Thymus (tissue), 11 donors: ENCODE measurements around the gene HOXB13. TPM values are rescaled to one million over a fixed set of nuclear protein-coding genes. Genes with fewer than 3 reads are reported as not detected.
"Not testable (repeated sequence)": the region's sequence is repeated elsewhere in the genome, so short reads cannot be mapped to it uniquely, and the experiment has no call there.

ENCODE experiments used
- DNase-seq, 9 donors: peaks; one replicate each; pipeline ENCODE4 v3.0.0-alpha.2; 2013; ENCODE audit warnings: low spot score in 9 of 9, low read depth in 6 of 9, missing footprints in 1 of 9
- H3K27ac ChIP-seq, 2 donors: one replicate each; pipeline ENCODE4 v1.5.1; 2013; ENCODE audit warnings: control low read depth in 1 of 2, low read depth in 1 of 2, low read length in 1 of 2, mild to moderate bottlenecking in 1 of 2, moderate library complexity in 1 of 2
- H3K27me3 ChIP-seq, 2 donors: one replicate each; pipeline ENCODE4 v1.5.1; 2013; ENCODE audit warnings: low read length in 1 of 2; ENCODE audit not compliant: control insufficient read depth in 2 of 2, insufficient read depth in 1 of 2
- H3K36me3 ChIP-seq, 2 donors: one replicate each; pipeline ENCODE4 v1.5.1; 2013; ENCODE audit warnings: low read length in 1 of 2, mild to moderate bottlenecking in 1 of 2, moderate library complexity in 1 of 2; ENCODE audit not compliant: control insufficient read depth in 2 of 2, insufficient read depth in 2 of 2
- H3K4me1 ChIP-seq, 2 donors: one replicate each; pipeline ENCODE4 v1.5.1; 2013; ENCODE audit warnings: low read length in 2 of 2; ENCODE audit not compliant: control insufficient read depth in 2 of 2, insufficient read depth in 2 of 2
- H3K4me3 ChIP-seq, 2 donors: one replicate each; pipeline ENCODE4 v1.5.1; 2013; ENCODE audit warnings: low read length in 2 of 2, control low read depth in 1 of 2, mild to moderate bottlenecking in 1 of 2
- H3K9me3 ChIP-seq, 2 donors: one replicate each; pipeline ENCODE4 v1.5.1; 2013; ENCODE audit warnings: low read length in 1 of 2, mild to moderate bottlenecking in 1 of 2; ENCODE audit not compliant: control insufficient read depth in 2 of 2, insufficient read depth in 1 of 2
- WGBS: extraction: QIAGEN DNeasy Blood & Tissue Kit; methylation state at CpG from one replicate; pipeline ENCODE4 v1.1.7; 2013; 5-methylcytosine and 5-hydroxymethylcytosine counted together
- polyA plus RNA-seq: library from polyadenylated mRNA; stranded (reverse); fragments of 200-250 nt; gene quantifications from one replicate; pipeline ENCODE4 v1.2.3, GENCODE V29; 2013
- total RNA-seq: library from RNA; stranded (reverse); fragments of 120-200 nt; gene quantifications from one replicate; pipeline ENCODE4 v1.2.4, GENCODE V29; 2013
- donor health status: healthy.

The HOXB13 gene
- total and polyA plus RNA-seq, 2 donors, result 0.24 to 0.32 TPM

DNA sequence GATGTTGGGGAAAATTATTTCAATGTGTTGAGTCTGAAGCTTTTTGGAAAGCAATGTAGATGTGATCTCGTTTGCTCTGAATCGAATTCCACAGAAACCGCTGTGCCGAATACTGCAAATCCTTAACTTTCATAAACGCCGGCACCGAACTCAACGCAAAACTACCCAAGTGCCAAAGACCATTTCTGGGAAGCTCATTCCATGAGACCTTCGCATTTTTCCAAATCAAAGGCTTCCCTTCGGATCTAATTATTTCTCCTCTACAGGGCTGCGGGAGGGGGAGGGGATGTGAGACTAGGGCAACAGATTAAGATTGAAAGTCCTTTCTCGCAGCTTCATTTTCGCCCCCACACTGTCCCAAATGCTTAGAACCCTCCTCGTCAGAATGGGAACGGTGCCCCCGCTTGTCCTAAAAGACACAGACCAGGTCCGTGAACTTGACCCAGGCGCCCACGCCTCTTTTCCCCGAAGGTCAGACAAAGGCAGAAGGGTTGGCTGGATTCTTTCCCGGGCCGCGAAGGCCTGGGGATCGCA lies 10.3 kb downstream of the HOXB13 start:
- WGBS, result 11% methylated on average over 24 of the region's 24 CpGs
- Histone ChIP-seq H3K36me3 (no peaks in the 10 kb centered on the region), H3K27ac (no peak overlapping the region), H3K4me3 (no peak overlapping the region), H3K27me3 (peaks cover 64 to 97% of the 10 kb centered on the region in 2 donors), H3K9me3 (peaks cover 0 to 9% of the 10 kb centered on the region in 2 donors), H3K4me1 (peaks cover 0 to 18% of the 10 kb centered on the region in 2 donors)
- DNase-seq, result peak in 1 of 9 donors; percentile 36

GRCh38 chr17:48717367-48718226 lies 11.0 kb downstream of the HOXB13 start:
- DNase-seq, result no peak
- H3K27ac ChIP-seq, result no peak overlapping the region
- peaks cover 57 to 95% of the 10 kb centered on the region in 2 donors for H3K27me3 ChIP-seq
- peaks cover 0 to 11% of the 10 kb centered on the region in 2 donors for H3K4me1 ChIP-seq
- H3K4me3 ChIP-seq, result no peak overlapping the region
- 14% methylated on average over 10 of the region's 10 CpGs for WGBS
- no peaks in the 10 kb centered on the region for H3K36me3 ChIP-seq
- peaks cover 0 to 9% of the 10 kb centered on the region in 2 donors for H3K9me3 ChIP-seq

GRCh38 chr17:48716549-48716948 lies 12.0 kb downstream of the HOXB13 start:
- not testable (repeated sequence) for H3K27ac ChIP-seq, H3K4me3 ChIP-seq, H3K36me3 ChIP-seq, DNase-seq, H3K9me3 ChIP-seq
- H3K4me1 ChIP-seq, result peaks cover 0 to 11% of the 10 kb centered on the region in 2 donors
- peaks cover 47 to 93% of the 10 kb centered on the region in 2 donors for H3K27me3 ChIP-seq
- 88% methylated on average over 3 of the region's 3 CpGs for WGBS

DNA sequence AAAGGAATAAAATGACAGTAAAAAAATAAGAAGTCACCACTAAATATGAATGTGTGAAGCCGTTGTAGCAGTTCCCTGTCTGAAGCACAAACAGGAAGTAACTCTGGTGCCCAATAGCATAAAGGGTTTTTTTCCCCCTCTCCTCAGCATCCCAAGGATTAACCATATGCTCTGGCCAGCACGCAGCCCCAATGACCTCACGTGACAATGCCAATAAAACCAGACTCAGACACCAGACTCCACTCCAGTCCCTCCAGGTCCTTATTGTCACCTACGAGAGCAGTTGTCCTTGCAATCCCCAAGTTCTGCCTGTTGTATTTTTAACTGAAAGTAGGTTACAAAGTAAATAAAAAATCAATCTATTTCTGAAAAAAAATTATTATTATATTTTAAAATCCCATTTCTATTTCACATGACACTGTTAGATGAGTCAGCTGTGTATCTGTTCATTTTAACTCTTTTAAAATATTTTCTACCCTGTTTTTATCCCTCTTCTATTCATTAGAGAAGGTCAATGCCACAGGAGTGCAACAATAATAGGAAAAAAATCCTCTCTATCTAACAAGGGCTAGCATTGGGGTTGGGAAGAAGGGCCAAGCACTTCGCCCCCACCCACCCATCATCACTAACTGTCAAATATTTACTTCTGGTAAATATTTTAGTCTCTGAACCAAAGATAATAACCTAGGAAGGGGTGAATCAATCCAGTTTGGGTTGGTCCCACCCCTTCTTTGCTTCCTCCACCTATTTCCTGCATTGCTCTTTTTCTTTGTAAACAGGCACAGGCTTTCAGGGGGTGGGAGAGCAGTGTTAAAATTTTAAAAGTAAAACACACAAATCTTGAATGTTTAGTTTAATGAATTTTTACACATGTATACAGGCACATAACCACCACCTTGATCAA lies 12.8 kb downstream of the HOXB13 start:
- H3K27ac ChIP-seq, result no peak overlapping the region
- H3K4me3 ChIP-seq, result no peak overlapping the region
- H3K9me3 ChIP-seq, result peaks cover 0 to 4% of the 10 kb centered on the region in 2 donors
- peaks cover 0 to 11% of the 10 kb centered on the region in 2 donors for H3K4me1 ChIP-seq
- DNase-seq, result no peak
- H3K27me3 ChIP-seq, result peaks cover 45 to 92% of the 10 kb centered on the region in 2 donors
- H3K36me3 ChIP-seq, result no peaks in the 10 kb centered on the region
- 59% methylated on average over 5 of the region's 5 CpGs for WGBS

DNA sequence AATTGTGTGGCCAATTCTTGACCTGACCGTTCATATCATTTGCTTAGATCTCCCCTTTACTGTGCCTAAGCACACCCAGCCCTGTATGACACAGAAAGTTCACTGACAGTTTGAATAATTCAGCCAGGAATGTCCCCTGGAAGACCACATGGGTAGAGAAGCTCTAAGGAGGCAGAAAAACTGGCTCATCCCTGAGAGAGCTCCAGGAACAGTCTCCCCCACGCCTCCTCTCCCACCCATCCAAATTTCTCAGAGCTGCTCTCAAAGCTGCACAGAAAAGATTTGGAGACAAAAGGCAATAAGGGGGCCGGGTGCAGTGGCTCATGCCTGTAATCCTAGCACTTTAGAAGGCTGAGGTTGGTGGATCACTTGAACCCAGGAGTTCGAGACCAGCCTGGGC lies 17.4 kb downstream of the HOXB13 start:
- Histone ChIP-seq H3K4me1 (no peaks in the 10 kb centered on the region), H3K27ac (no peak overlapping the region), H3K27me3 (peaks cover 16 to 89% of the 10 kb centered on the region in 2 donors), H3K9me3 (no peaks in the 10 kb centered on the region), H3K4me3 (no peak overlapping the region), H3K36me3 (no peaks in the 10 kb centered on the region)
- no peak for DNase-seq
- 81% methylated on average over 4 of the region's 4 CpGs for WGBS

- no peaks in the 10 kb centered on the region for H3K4me1 ChIP-seq
- 90% methylated on average over 11 of the region's 11 CpGs for WGBS
- DNase-seq, result no peak
- H3K9me3 ChIP-seq, result peaks cover 0 to 3% of the 10 kb centered on the region in 2 donors
- H3K27me3 ChIP-seq, result peaks cover 8 to 78% of the 10 kb centered on the region in 2 donors
- no peaks in the 10 kb centered on the region for H3K36me3 ChIP-seq
- H3K4me3 ChIP-seq, result no peak overlapping the region
- no peak overlapping the region for H3K27ac ChIP-seq
Observed at GRCh38 chr17:48704361-48705248, 23.9 kb downstream of the HOXB13 start.

- Histone ChIP-seq H3K9me3 (peaks cover 0 to 3% of the 10 kb centered on the region in 2 donors), H3K4me3 (no peak overlapping the region), H3K27ac (no peak overlapping the region), H3K27me3 (peaks cover 5 to 65% of the 10 kb centered on the region in 2 donors), H3K36me3 (no peaks in the 10 kb centered on the region), H3K4me1 (no peaks in the 10 kb centered on the region)
- WGBS, result 95% methylated on average over 10 of the region's 10 CpGs
- DNase-seq, result no peak
Observed at GRCh38 chr17:48701864-48702532, 26.6 kb downstream of the HOXB13 start.

- no peak for DNase-seq
- H3K27me3 ChIP-seq, result peaks cover 4 to 29% of the 10 kb centered on the region in 2 donors
- WGBS, result 59% methylated on average over 1 of the region's 1 CpG
- H3K4me1 ChIP-seq, result no peaks in the 10 kb centered on the region
- no peaks in the 10 kb centered on the region for H3K36me3 ChIP-seq
- H3K4me3 ChIP-seq, result no peak overlapping the region
- H3K9me3 ChIP-seq, result no peaks in the 10 kb centered on the region
- no peak overlapping the region for H3K27ac ChIP-seq
Observed at GRCh38 chr17:48693178-48693577, 35.4 kb downstream of the HOXB13 start.
